MM.1S (cell line): ENCODE results near the gene UQCC2.

Source experiments
- DNase-seq: peaks from one replicate; pipeline ENCODE4 v3.0.0-alpha.2; 2015
- H2AFZ ChIP-seq: fragments of 300-600 bp; sonication (generic); 2 replicates; pipeline ENCODE4 v1.6.0; 2016; ENCODE audit warnings: antibody characterized with exemption, low read length
- H3F3A ChIP-seq: fragments of 300-600 bp; sonication (generic); 2 replicates; pipeline ENCODE4 v1.6.1; 2016; ENCODE audit warnings: mild to moderate bottlenecking, antibody characterized with exemption, low read length, moderate library complexity, mixed read lengths; ENCODE audit not compliant: insufficient read depth
- H3K27ac ChIP-seq: fragments of 300-600 bp; sonication (generic); 2 replicates; pipeline ENCODE4 v1.5.1; 2016; ENCODE audit warnings: mild to moderate bottlenecking, low read length
- H3K27me3 ChIP-seq: fragments of 300-600 bp; sonication (generic); replicated peaks from 2 replicates; pipeline ENCODE4 v1.6.0; 2016; ENCODE audit warnings: low read length; ENCODE audit not compliant: insufficient read depth
- H3K36me3 ChIP-seq: fragments of 300-600 bp; sonication (generic); replicated peaks from 2 replicates; pipeline ENCODE4 v1.6.1; 2016; ENCODE audit warnings: mild to moderate bottlenecking, low read length, mixed read lengths; ENCODE audit not compliant: insufficient read depth
- H3K4me1 ChIP-seq: fragments of 300-600 bp; sonication (generic); 2 replicates; pipeline ENCODE4 v1.6.1; 2016; ENCODE audit warnings: low read length, mixed read lengths
- H3K4me2 ChIP-seq: fragments of 300-600 bp; sonication (generic); 2 replicates; pipeline ENCODE4 v1.6.0; 2016; ENCODE audit warnings: low read depth, low read length
- H3K4me3 ChIP-seq: fragments of 300-600 bp; sonication (generic); 2 replicates; pipeline ENCODE4 v1.5.1; 2016; ENCODE audit warnings: low read length, mixed read lengths
- H3K79me2 ChIP-seq: fragments of 300-600 bp; sonication (generic); 2 replicates; pipeline ENCODE4 v1.6.1; 2016; ENCODE audit warnings: mixed run types, low read length, mixed read lengths
- H3K9ac ChIP-seq: fragments of 300-600 bp; sonication (generic); 2 replicates; pipeline ENCODE4 v1.6.1; 2016; ENCODE audit warnings: low read length, mixed read lengths
- H3K9me2 ChIP-seq: fragments of 300-600 bp; sonication (generic); replicated peaks from 2 replicates; pipeline ENCODE4 v1.6.1; 2016; ENCODE audit warnings: mild to moderate bottlenecking, low read length, mixed read lengths; ENCODE audit not compliant: insufficient read depth
- H3K9me3 ChIP-seq: fragments of 300-600 bp; sonication (generic); replicated peaks from 2 replicates; pipeline ENCODE4 v1.6.1; 2016; ENCODE audit warnings: mild to moderate bottlenecking, low read length, mixed read lengths; ENCODE audit not compliant: insufficient read depth
- H4K20me1 ChIP-seq: fragments of 300-600 bp; sonication (generic); 2 replicates; pipeline ENCODE4 v1.6.1; 2016; ENCODE audit warnings: mild to moderate bottlenecking, low read length, moderate library complexity, mixed read lengths; ENCODE audit not compliant: insufficient read depth
- EZH2 ChIP-seq: fragments of 300-600 bp; sonication (generic); optimal IDR thresholded peaks from 2 replicates; pipeline ENCODE3; 2017; ENCODE audit warnings: low read depth, mild to moderate bottlenecking, antibody characterized with exemption, low read length, mixed read lengths
- EZH2phosphoT487 ChIP-seq: fragments of 300-600 bp; sonication (generic); IDR thresholded peaks from 2 replicates; pipeline ENCODE4 v1.6.1; 2018; ENCODE audit warnings: antibody characterized with exemption, low read length
- TF ChIP-seq, protein P1 (sequence below): fragments of 300-600 bp; sonication (generic); IDR thresholded peaks from 2 replicates; pipeline ENCODE4 v1.5.1; 2016; ENCODE audit warnings: antibody characterized with exemption, low read length, mixed read lengths

UQCC2 gene

DNA sequence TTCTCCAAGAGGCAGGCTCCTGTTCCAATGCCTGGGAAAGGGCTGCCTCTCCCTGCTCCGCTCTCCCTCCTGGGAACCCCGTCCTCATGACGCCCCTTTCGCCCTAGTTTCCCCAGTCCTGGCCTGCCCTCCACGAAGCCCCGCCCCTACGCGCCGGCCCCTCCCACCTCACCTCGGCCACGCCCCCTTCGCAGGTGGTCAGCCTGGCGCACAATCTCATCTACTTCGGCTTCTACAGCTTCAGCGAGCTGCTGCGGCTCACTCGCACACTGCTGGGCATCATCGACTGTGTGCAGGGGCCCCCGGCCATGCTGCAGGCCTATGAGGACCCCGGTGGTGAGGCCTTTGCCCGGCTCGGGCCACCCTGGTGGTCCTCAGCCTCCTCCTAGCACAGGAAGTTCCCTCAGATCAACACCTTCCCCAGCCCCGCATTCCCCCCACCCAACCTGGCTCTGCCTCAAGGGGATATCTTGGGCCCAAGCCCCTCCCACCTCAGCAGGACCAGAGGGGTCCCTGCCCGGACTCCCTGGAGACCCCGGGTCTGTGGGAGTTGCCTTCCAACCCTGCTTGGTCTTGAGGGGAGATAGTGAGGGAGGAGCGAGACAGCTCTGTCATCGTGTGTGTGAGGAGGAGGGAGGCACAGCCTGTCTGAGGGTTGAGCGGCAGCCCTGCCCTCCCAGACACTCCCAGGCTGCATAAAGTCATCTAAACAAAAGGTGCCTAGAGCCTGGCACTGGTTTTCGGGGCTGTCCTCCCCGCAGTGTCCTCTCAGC lies 40.3 kb downstream of the UQCC2 start:
- Histone ChIP-seq H3K9me2 (no peaks in the 10 kb centered on the region), H3K36me3 (no peaks in the 10 kb centered on the region), H3F3A (no peaks in the 10 kb centered on the region), H3K27ac (no peak overlapping the region), H3K79me2 (no peaks in the 10 kb centered on the region), H2AFZ (no peak overlapping the region), H3K4me3 (no peak overlapping the region), H3K9me3 (no peaks in the 10 kb centered on the region), H3K27me3 (no peaks in the 10 kb centered on the region), H3K4me2 (no peak overlapping the region), H4K20me1 (no peaks in the 10 kb centered on the region), H3K4me1 (no peaks in the 10 kb centered on the region), H3K9ac (no peak overlapping the region)
- DNase-seq: no peak
- no peak for TF ChIP-seq EZH2
- TF ChIP-seq, protein P1, sequence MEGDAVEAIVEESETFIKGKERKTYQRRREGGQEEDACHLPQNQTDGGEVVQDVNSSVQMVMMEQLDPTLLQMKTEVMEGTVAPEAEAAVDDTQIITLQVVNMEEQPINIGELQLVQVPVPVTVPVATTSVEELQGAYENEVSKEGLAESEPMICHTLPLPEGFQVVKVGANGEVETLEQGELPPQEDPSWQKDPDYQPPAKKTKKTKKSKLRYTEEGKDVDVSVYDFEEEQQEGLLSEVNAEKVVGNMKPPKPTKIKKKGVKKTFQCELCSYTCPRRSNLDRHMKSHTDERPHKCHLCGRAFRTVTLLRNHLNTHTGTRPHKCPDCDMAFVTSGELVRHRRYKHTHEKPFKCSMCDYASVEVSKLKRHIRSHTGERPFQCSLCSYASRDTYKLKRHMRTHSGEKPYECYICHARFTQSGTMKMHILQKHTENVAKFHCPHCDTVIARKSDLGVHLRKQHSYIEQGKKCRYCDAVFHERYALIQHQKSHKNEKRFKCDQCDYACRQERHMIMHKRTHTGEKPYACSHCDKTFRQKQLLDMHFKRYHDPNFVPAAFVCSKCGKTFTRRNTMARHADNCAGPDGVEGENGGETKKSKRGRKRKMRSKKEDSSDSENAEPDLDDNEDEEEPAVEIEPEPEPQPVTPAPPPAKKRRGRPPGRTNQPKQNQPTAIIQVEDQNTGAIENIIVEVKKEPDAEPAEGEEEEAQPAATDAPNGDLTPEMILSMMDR: no peak
- no peak for TF ChIP-seq EZH2phosphoT487

DNA sequence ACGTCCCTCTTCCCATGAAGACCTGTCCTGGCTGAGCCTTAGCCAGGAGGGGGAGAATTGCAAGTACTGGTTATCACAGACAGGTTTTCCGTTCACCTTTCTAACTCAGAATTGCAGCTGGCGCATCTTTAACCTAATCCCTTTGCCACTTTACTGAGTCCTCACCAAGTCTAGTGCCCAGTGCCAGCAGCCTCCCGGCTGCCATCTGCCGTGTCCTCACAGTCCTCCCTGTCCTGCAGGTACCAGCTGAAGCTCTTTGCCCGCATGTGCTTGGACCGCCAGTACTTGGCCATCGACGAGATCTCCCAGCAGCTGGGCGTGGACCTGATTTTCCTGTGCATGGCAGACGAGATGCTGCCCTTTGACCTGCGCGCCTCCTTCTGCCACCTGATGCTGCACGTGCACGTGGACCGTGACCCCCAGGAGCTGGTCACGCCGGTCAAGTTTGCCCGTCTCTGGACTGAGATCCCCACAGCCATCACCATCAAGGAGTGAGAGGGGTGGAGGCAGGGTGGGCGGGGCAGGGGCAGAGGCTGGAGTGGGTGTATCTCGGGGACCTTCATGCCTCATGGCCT lies 41.3 kb downstream of the UQCC2 start:
- no peaks in the 10 kb centered on the region for H3K27me3 ChIP-seq
- H3F3A ChIP-seq: no peaks in the 10 kb centered on the region
- no peaks in the 10 kb centered on the region for H3K36me3 ChIP-seq

GRCh38 chr6:33668914-33669313 lies 42.6 kb downstream of the UQCC2 start:
- Histone ChIP-seq H3K27ac (no peak overlapping the region), H3K9me3 (no peaks in the 10 kb centered on the region), H3K79me2 (no peaks in the 10 kb centered on the region), H3F3A (no peaks in the 10 kb centered on the region), H2AFZ (no peak overlapping the region), H3K9me2 (no peaks in the 10 kb centered on the region), H4K20me1 (no peaks in the 10 kb centered on the region), H3K4me2 (no peak overlapping the region), H3K9ac (no peak overlapping the region), H3K4me3 (no peak overlapping the region), H3K4me1 (no peaks in the 10 kb centered on the region), H3K36me3 (no peaks in the 10 kb centered on the region), H3K27me3 (no peaks in the 10 kb centered on the region)
- TF ChIP-seq, protein P1: no peak
- TF ChIP-seq EZH2phosphoT487 (no peak), EZH2 (no peak)
- DNase-seq: no peak

More for the DNA sequence above, 41.3 kb downstream of the UQCC2 start:
- Histone ChIP-seq H3K9me2 (no peaks in the 10 kb centered on the region), H3K9ac (no peak overlapping the region), H3K27ac (no peak overlapping the region), H4K20me1 (no peaks in the 10 kb centered on the region), H3K4me3 (no peak overlapping the region), H3K9me3 (no peaks in the 10 kb centered on the region), H2AFZ (no peak overlapping the region), H3K79me2 (no peaks in the 10 kb centered on the region), H3K4me1 (no peaks in the 10 kb centered on the region), H3K4me2 (no peak overlapping the region)
- DNase-seq: no peak
- TF ChIP-seq EZH2phosphoT487 (no peak), EZH2 (no peak)
- TF ChIP-seq, protein P1: no peak
